ENCODE measurements around the gene MINDY4.

GRCh38 chr7:30815388-30815854 lies 44.2 kb downstream of the MINDY4 start:
- TF ChIP-seq CTCF (IDR thresholded peaks at IDR 0.05) (no peak), POLR2A (IDR thresholded peaks at IDR 0.05) (no peak)
